SK-N-MC (cell line): ENCODE results near the gene AP3B2.

Experiments
- EZH2 ChIP-seq: fragments of 200-600 bp; sonication (generic); IDR thresholded peaks from one replicate; pipeline ENCODE4 v1.6.1; 2017; ENCODE audit warnings: antibody characterized with exemption
- POLR2AphosphoS5 ChIP-seq: IDR thresholded peaks from 2 replicates; pipeline ENCODE4 v1.6.1; 2012; ENCODE audit warnings: mild to moderate bottlenecking, low read depth, low read length, borderline replicate concordance

DNA sequence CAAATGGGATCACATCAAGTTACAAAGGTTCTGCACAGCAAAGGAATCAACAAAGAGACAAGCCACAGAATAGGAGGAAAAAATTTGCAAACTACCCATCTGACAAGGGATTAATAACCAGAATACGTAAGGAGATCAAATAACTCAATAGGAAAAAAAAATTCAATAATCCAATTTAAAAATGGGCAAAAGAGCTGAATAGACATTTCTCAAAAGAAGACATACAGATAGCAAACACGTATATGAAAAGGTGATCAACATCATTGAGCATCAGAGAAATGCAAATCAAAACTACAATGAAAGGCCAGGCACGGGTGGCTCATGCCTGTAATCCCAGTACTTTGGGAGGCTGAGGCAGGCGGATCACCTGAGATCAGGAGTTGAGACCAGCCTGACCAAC is 39.0 kb downstream of the AP3B2 start:
- TF ChIP-seq EZH2 (no peak), POLR2AphosphoS5 (no peak)
